Mucosa of stomach (tissue), 1 donor: ENCODE results near the gene ITGA5.

ENCODE experiments used
- H3K27me3 ChIP-seq: one replicate; pipeline ENCODE4 v1.7.0; 2013; ENCODE audit warnings: mild to moderate bottlenecking, low read length; ENCODE audit not compliant: control insufficient read depth, insufficient read depth
- H3K36me3 ChIP-seq: one replicate; pipeline ENCODE4 v1.7.0; 2013; ENCODE audit warnings: low read length; ENCODE audit not compliant: control insufficient read depth, insufficient read depth
- H3K4me1 ChIP-seq: one replicate; pipeline ENCODE4 v1.7.0; 2013; ENCODE audit warnings: mild to moderate bottlenecking, low read length; ENCODE audit not compliant: control insufficient read depth, insufficient read depth
- H3K4me3 ChIP-seq: one replicate; pipeline ENCODE4 v1.7.0; 2013; ENCODE audit warnings: low read length
- H3K9ac ChIP-seq: one replicate; pipeline ENCODE4 v1.7.0; 2013; ENCODE audit warnings: mild to moderate bottlenecking, low read length, moderate library complexity
- H3K9me3 ChIP-seq: one replicate; pipeline ENCODE4 v1.7.0; 2013; ENCODE audit warnings: mild to moderate bottlenecking, low read length, moderate library complexity; ENCODE audit not compliant: control insufficient read depth
- donor health status: Pancreatic carcinoma.

The ITGA5 gene

DNA sequence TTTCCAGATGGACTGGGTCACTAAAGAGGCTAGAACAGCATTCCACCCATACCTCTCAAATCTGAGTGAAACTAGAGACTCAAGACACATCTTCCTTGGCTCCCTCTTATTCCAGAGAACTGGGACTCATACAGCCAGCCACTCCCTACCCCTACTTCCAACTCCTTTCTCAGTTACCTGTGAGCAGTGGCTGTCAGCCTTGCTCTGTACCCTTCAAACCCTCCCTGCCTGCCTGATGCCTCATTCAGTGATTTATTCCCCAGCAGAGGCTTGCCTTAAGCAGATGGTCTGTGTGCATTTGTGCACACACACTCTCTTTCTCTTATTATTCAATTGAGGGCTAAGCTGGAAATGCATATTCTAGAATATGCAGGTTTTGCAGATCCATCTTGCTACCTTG, 69.4 kb downstream of the ITGA5 start:
- no peaks in the 10 kb centered on the region for H3K27me3 ChIP-seq

DNA sequence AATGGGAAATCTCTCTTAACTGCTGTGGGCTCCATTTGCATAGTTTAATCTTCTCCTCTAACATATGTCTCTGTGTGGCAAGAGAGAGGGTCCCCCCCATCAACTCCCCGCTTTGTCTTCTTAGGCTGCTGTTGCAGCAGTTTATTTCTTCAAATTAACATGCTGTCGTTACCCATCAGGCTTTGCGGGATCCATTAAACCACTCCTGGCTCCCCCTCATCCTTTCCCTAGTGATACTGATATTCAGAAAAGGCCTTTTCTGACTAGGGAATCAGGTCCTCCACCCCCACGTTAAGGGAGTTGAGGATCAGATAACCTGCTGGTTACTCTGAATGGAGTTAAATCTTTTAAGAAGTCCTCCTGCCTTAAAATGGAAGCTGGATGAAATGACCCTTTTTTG, 70.0 kb downstream of the ITGA5 start:
- Histone ChIP-seq H3K4me3 (no peak overlapping the region), H3K9me3 (no peaks in the 10 kb centered on the region), H3K9ac (no peak overlapping the region), H3K4me1 (no peaks in the 10 kb centered on the region), H3K27me3 (no peaks in the 10 kb centered on the region), H3K36me3 (peaks cover 11% of the 10 kb centered on the region)

More for the DNA sequence above, 69.4 kb downstream of the ITGA5 start:
- H3K4me1 ChIP-seq: no peaks in the 10 kb centered on the region
- peaks cover 11% of the 10 kb centered on the region for H3K36me3 ChIP-seq
- no peak overlapping the region for H3K4me3 ChIP-seq
- H3K9me3 ChIP-seq: no peaks in the 10 kb centered on the region
- H3K9ac ChIP-seq: no peak overlapping the region
